Hematopoietic multipotent progenitor cell treated with erythropoietin and hydrocortisone succinate and interleukin-3 and kit ligand, for 4 days (in vitro differentiated cells): Measurements from ENCODE around the gene TRIO.

Experiments
- DNase-seq: peaks from one replicate; pipeline ENCODE4 v3.0.0-alpha.2; 2015

Gene TRIO

GRCh38 chr5:14211818-14212803 is 69.0 kb downstream of the TRIO start:
- peak; percentile 42 for DNase-seq

DNA sequence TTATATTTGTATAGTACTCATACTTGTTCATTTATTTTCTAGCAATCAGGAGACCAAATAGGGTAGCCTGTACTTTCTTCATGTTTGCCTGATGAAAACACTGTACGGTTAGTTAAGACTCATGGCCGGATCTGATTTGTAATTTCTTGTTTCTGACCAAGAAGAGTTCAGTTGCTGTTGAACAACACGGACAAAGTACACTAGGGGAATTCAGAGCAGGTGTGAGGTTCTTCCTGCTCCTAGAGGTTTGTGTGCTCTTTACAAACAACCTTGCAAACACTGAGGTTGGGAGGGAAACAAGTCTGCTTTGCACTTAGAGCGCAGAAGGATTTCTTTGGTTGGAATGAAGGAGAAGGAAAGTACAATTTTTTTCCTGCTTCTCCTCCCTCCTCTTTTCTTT is 69.7 kb downstream of the TRIO start:
- no peak for DNase-seq

DNA sequence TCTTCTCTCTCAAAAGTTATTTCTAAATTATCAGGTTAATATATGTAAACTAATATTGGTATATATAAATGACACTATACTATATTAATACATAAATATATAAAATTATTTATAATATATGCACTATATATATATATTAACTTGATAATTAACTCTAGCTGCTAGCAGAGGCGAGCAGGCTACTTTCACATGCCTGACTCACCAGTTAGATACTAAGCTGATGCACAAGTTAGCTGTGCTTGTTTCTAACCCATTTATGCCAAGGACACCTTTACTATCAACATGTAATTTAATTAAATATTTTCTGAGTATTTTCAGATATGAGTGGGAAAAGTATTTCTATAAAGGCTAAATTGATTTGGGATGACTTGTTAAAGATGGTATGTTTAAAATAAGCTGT is 70.1 kb downstream of the TRIO start:
- DNase-seq = no peak

- no peak for DNase-seq
Measured at GRCh38 chr5:14213813-14214585, 70.9 kb downstream of the TRIO start.

- DNase-seq = no peak
Measured at GRCh38 chr5:14215901-14216300, 72.8 kb downstream of the TRIO start.

DNA sequence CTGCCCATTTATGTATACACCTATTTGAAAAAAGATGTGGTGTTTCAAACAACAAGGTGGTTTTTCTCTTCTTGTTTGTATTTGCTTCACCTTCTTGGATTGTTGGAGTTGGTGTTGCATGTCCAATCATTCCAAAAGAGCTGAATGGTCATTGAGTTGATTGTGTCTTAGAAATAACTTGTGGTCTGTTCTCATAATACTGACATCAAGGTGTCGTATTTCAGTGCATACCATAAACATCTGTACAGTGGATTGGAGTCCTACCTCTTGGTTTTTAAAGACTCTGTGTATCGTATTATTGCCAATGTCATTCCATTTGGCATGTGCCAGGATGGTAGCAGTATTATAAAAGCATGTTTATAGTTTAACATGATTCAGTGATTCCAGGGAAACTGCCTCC is 73.2 kb downstream of the TRIO start:
- no peak for DNase-seq

DNA sequence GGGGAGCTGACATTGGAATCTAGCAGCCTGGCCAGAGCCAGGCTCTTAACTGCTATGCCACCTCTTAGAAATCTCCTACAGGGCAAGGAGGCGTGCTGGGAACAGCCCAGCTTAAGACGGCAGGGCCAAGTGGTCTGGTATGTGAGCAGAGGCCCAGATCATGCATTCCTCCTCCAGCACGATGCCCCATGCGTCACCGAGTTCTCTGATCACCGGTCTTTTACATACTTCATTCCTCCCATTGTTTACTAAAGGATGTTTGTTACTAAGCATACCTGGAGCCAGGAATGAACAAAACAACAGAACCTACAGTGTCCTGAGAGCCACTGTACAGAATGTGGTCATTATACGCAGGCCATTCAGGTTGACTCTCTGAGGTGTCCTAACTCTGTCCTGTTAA is 73.8 kb downstream of the TRIO start:
- no peak for DNase-seq

GRCh38 chr5:14217587-14217986 is 74.4 kb downstream of the TRIO start:
- DNase-seq = no peak

- no peak for DNase-seq
Measured at GRCh38 chr5:14218011-14218410, 74.9 kb downstream of the TRIO start.

GRCh38 chr5:14218480-14218879 is 75.3 kb downstream of the TRIO start:
- no peak for DNase-seq

- DNase-seq = no peak
Measured at GRCh38 chr5:14218897-14219573, 75.9 kb downstream of the TRIO start.

DNA sequence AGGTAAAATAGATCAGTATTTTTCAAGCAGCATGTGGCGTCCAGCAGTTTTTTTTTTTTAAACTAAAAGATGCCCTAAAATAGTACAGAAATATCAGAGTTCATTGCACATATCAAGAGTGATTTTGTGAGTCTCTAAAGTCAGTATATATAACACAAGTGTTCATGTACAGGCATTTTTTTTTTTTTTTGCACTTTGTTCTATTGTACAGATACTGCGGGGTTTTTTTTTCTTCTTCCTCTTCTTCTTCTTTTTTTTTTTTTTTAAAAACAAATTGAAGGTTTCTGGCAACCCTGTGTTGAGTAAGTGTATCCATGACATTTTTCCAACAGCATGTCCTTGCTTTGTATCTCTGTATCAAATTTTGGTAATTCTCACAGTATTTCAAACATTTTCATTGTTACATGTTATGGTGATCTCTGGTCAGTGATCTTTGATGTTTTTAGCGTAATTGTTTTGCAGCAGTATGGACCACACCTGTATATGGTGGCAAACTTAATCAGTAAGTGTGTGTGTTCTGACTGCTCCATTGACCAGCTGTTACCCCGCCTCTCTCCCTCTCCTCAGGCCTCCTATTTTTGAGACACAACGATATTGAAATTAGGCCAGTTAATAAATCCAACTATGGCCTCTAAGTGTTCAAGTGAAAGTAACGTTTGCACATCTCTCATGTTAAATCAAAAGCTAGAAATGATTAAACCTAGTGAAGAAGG is 76.8 kb downstream of the TRIO start:
- DNase-seq = no peak

DNA sequence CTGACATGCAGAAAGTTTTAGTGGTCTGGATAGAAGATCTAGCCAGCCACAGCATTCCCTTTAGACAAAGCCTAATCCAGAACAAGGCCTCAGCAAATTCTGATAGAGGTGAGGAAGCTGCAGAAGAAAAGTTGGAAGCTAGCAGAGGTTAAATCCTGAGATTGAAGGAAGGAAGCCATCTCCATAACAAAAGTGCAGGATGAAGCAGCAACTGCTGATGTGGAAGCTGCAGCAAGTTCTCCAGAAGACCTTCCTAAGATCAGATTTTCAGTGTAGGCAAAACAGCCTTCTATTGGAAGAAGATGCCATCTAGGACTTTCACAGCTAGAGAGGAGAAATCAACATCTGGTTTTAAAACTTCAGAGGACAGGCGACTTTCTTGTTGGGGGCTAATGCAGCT is 77.5 kb downstream of the TRIO start:
- no peak for DNase-seq

DNA sequence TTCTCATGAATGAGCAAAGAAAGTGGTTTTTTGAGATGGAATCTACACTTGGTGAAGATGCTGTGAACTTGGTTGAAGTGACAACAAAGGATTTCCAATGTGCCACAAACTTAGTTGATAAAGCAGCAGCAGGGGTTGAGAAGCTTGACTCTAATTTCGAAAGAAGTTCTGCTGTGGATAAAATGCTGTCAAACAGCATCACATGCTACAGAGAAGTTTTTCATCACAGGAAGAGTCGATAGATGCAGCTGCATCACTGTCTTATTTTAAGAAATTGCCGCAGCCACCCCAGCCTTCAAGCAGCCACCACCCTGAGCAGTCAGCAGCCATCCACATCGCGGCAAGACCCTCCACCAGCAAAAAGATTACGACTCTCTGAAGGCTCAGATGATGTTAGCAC is 78.6 kb downstream of the TRIO start:
- no peak for DNase-seq

- no peak for DNase-seq
Measured at GRCh38 chr5:14222206-14222605, 79.1 kb downstream of the TRIO start.

GRCh38 chr5:14223372-14223771 is 80.2 kb downstream of the TRIO start:
- no peak for DNase-seq

- DNase-seq = no peak
Measured at GRCh38 chr5:14225173-14225834, 82.2 kb downstream of the TRIO start.

GRCh38 chr5:14226149-14226548 is 83.0 kb downstream of the TRIO start:
- no peak for DNase-seq

DNA sequence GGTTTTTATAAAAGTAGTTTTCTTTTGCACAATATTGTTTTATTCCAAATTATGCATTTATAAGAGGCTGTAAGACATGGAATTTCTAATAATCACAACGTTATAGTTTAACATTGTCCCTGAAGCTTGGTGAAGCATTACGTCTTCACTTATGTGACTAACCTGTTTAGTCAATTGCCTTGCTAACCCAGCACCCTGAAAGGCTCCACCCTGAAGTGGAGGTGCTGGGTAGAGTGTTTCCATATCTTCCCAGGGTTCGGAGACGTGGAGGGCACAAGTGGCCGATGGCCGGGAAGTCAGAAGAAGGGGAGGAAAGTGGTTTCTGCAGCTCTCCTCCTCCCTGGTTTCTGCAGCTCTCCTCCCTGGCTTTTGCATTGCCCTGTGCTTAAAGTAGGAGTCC is 83.4 kb downstream of the TRIO start:
- DNase-seq = no peak

GRCh38 chr5:14226992-14227391 is 83.8 kb downstream of the TRIO start:
- DNase-seq = no peak

DNA sequence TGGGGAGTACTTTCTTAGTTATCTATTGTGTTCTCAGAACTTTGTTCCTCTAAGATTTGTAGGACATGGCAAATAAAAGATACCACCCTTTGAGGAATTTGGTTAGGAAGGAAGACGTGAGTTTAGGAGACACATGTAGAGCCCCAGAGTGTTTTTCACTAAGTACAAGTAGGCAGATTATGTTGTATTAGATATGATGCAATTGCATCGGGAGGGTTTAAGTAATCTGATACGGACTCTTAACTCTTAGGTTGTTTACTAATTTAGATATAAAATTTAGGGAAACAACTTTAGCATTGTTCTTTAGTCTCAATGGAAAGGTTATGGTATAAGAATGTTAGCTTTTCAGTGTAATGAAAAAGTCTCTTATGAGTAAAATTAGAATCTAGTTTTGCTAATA is 84.4 kb downstream of the TRIO start:
- DNase-seq = no peak

DNA sequence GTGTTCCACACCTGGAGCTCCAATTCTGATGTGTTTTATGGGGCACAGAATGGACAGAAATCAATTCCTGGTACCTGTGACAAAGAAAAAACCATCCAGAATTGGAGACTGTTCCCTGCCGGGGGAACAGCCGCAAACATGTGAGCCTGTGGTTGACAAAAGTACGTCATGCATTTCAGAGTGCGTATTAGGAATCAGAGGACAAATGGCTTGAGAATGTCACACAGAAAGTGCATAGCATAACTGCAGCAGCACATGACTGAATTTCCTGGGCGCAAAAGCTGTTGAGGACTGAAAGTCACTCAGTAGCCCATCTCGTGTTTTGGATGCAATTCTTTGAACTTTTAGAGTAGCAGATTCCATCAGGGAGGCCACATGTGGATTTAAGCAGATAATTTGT is 85.1 kb downstream of the TRIO start:
- DNase-seq = no peak
